ENCODE results near the gene VIP. TPM values are rescaled to one million over a fixed set of nuclear protein-coding genes. Genes with fewer than 3 reads are reported as not detected.

Gene VIP
- total RNA-seq (2021) (not detected in 3 replicates), Bru-seq, nascent RNA (not detected)
- long read RNA-seq, experiment 1, result 0 reads
- long read RNA-seq, experiment 2, result 0 reads
- long read RNA-seq, experiment 3, result 0 reads

GRCh38 chr6:152750694-152751093 is at the start of gene VIP:
TSS of gene VIP (plus strand) at chr6:152750797. CDS start at chr6:152752178, 1,381 bp downstream.
- Mint-ChIP-seq H3K27ac (no peak within 1 kb of the TSS), H3K36me3 (no peaks in the 10 kb centered on the region), H3K27me3 (ENCODE audit: low read depth) (no peaks in the 10 kb centered on the region), H3K4me1 (peaks cover 11% of the 10 kb centered on the region), H3K4me3 (no peak within 1 kb of the TSS), H3K9me3 (no peaks in the 10 kb centered on the region)
- ChIA-PET CTCF (interaction anchor here (0.7 to 2.7 kb wide), 2 partner anchors 197 kb away, joined by 3 to 13 read pairs; no protein-coding TSS in a partner anchor), POLR2A (no interaction called here)
- TF ChIP-seq EMX1 (CRISPR knock-in tag; IDR thresholded peaks at IDR 0.05) (no peak), CREM (CRISPR knock-in tag; IDR thresholded peaks at IDR 0.05) (no peak), FOXP4 (CRISPR knock-in tag; IDR thresholded peaks at IDR 0.05) (0 out of 2 replicates have a peak, but pooled peaks have one; percentile 18), ETV6 (CRISPR knock-in tag; IDR thresholded peaks at IDR 0.05) (0 out of 2 replicates have a peak, but pooled peaks have one; percentile 21), AR (CRISPR knock-in tag; IDR thresholded peaks at IDR 0.05) (no peak), SMAD3 (CRISPR knock-in tag; IDR thresholded peaks at IDR 0.05; ENCODE audit: borderline replicate concordance) (no peak), CTCF (IDR thresholded peaks at IDR 0.05) (no peak), ZNF416 (CRISPR knock-in tag; IDR thresholded peaks at IDR 0.05) (no peak), FOXK1 (CRISPR knock-in tag; IDR thresholded peaks at IDR 0.05) (0 out of 2 replicates have a peak, but pooled peaks have one; percentile 30), NFE2L1 (CRISPR knock-in tag; IDR thresholded peaks at IDR 0.05) (no peak), ZNF232 (CRISPR knock-in tag; IDR thresholded peaks at IDR 0.05) (no peak), FOXJ3 (CRISPR knock-in tag; IDR thresholded peaks at IDR 0.05; ENCODE audit: borderline replicate concordance) (no peak), ZNF121 (CRISPR knock-in tag; IDR thresholded peaks at IDR 0.05) (0 out of 2 replicates have a peak, but pooled peaks have one; percentile 27), AFF4 (CRISPR knock-in tag; IDR thresholded peaks at IDR 0.05; ENCODE audit: borderline replicate concordance) (no peak), ZNF263 (CRISPR knock-in tag; IDR thresholded peaks at IDR 0.05; ENCODE audit: low read depth) (no peak), USF1 (CRISPR knock-in tag; IDR thresholded peaks at IDR 0.05) (no peak), ZNF317 (CRISPR knock-in tag; IDR thresholded peaks at IDR 0.05; ENCODE audit: borderline replicate concordance, low read depth) (no peak), NFATC4 (CRISPR knock-in tag; IDR thresholded peaks at IDR 0.05) (no peak), JUN (CRISPR knock-in tag; IDR thresholded peaks at IDR 0.05) (no peak), FOXP1 (CRISPR knock-in tag; IDR thresholded peaks at IDR 0.05; ENCODE audit: borderline replicate concordance) (no peak)
- ATAC-seq (peak; percentile 100), DNase-seq (ENCODE audit: low spot score) (peak; percentile 47)

Data from WTC11 (cell line).